ENCODE data around the gene SDK1. TPM values are rescaled to one million over a fixed set of nuclear protein-coding genes. Genes with fewer than 3 reads are reported as not detected.
"Not testable (repeated sequence)": the region's sequence is repeated elsewhere in the genome, so short reads cannot be mapped to it uniquely, and the experiment has no call there.

SDK1 gene
- total and polyA plus RNA-seq, 4 experiments from 2014 or later, result 0.06 to 0.26 TPM; not detected in 2

DNA sequence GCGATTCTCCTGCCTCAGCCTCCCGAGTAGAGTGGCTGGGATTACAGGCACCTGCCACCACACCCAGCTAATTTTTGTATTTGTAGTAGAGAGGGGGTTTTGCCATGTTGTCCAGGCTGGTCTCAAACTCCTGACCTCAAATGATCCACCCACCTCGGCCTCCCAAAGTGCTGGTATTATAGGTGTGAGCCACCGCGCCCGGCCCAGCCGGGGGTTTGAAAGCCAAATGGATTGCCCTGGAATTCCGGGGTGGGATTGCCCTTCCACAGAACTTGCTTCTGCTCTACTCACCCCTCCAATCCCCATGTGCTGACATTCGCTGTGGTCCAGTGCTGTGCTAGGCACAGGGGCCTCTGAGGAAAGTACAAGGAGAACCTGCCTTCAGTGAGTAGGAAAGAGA is 793.1 kb downstream of the SDK1 start:
- H3K4me1 Mint-ChIP-seq; H3K4me3 Mint-ChIP-seq; CTCF ChIA-PET (ENCODE audit: partially characterized antibody); H3K27ac Mint-ChIP-seq; H3K27ac ChIP-seq (ENCODE audit: low read depth, low read length); H3K27me3 ChIP-seq (ENCODE audit: insufficient read depth, low read length); H3K4me3 ChIP-seq (ENCODE audit: low read length in 2 of 2); intact Hi-C loops (cut with micrococcal nuclease); DNase-seq; H3K27me3 Mint-ChIP-seq; H3K36me3 Mint-ChIP-seq; POLR2A ChIA-PET (ENCODE audit: partially characterized antibody); H3K36me3 ChIP-seq (ENCODE audit: insufficient read depth, low read length); H3K9me3 Mint-ChIP-seq; H3K9me3 ChIP-seq (ENCODE audit: control insufficient read depth in 1 of 2, low read length in 2 of 2); H3K4me1 ChIP-seq (ENCODE audit: insufficient read depth, low read length): not testable (repeated sequence)

GRCh38 chr7:4097001-4097609 is 796.1 kb downstream of the SDK1 start:
- Mint-ChIP-seq H3K4me1 (no peaks in the 10 kb centered on the region), H3K27me3 (peaks cover 3 to 6% of the 10 kb centered on the region in 2 donors), H3K27ac (no peak overlapping the region), H3K9me3 (peaks cover 0 to 1% (median 0%) of the 10 kb centered on the region in 8 donors), H3K36me3 (no peaks in the 10 kb centered on the region), H3K4me3 (no peak overlapping the region)
- Histone ChIP-seq H3K9me3 (ENCODE audit: control insufficient read depth in 1 of 2, low read length in 2 of 2) (no peaks in the 10 kb centered on the region), H3K4me3 (ENCODE audit: low read length in 2 of 2) (no peak overlapping the region), H3K36me3 (ENCODE audit: insufficient read depth, low read length) (no peaks in the 10 kb centered on the region), H3K27ac (ENCODE audit: low read depth, low read length) (no peak overlapping the region), H3K27me3 (ENCODE audit: insufficient read depth, low read length) (no peaks in the 10 kb centered on the region), H3K4me1 (ENCODE audit: insufficient read depth, low read length) (peaks cover 7% of the 10 kb centered on the region)
- no peak for DNase-seq
- ChIA-PET POLR2A (ENCODE audit: partially characterized antibody) (no interaction called here), CTCF (ENCODE audit: partially characterized antibody) (no interaction called here)
- intact Hi-C loops (cut with micrococcal nuclease), result no loop called here

- ChIA-PET POLR2A (ENCODE audit: partially characterized antibody) (no interaction called here), CTCF (ENCODE audit: partially characterized antibody) (no interaction called here)
- DNase-seq, result no peak
- Mint-ChIP-seq H3K4me1 (no peaks in the 10 kb centered on the region), H3K4me3 (no peak overlapping the region), H3K9me3 (no peaks in the 10 kb centered on the region), H3K27me3 (peaks cover 3 to 6% of the 10 kb centered on the region in 2 donors), H3K27ac (no peak overlapping the region), H3K36me3 (no peaks in the 10 kb centered on the region)
- no peaks in the 10 kb centered on the region for H3K36me3 ChIP-seq (ENCODE audit: insufficient read depth, low read length)
- intact Hi-C loops (cut with micrococcal nuclease), result no loop called here
- no peaks in the 10 kb centered on the region for H3K27me3 ChIP-seq (ENCODE audit: insufficient read depth, low read length)
- H3K4me3 ChIP-seq (ENCODE audit: low read length in 2 of 2), result no peak overlapping the region
- H3K27ac ChIP-seq (ENCODE audit: low read depth, low read length), result no peak overlapping the region
- H3K4me1 ChIP-seq (ENCODE audit: insufficient read depth, low read length), result peaks cover 7% of the 10 kb centered on the region
- H3K9me3 ChIP-seq (ENCODE audit: control insufficient read depth in 1 of 2, low read length in 2 of 2), result no peaks in the 10 kb centered on the region
Measured at GRCh38 chr7:4098169-4098568, 797.1 kb downstream of the SDK1 start.

DNA sequence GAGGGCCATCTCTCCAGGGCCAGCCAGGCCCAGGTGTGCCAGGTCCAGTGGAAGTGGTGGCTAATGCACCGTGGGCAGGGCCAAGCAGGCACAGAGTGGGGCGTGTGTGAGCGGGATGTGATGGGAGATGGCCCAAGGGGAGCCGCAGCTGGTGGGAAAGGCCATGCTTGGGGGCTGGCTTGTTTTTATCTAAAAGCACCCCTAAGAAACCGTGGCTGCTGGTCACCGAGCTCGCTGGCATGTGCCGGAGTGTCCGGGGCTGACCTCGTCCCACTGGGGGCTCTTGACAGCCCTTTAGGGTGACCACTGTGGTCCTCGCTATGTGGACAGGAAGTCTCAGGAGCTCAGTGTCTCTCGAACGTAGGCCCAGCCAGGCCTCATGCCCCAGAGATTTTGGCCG is 798.6 kb downstream of the SDK1 start:
- Histone ChIP-seq H3K4me3 (ENCODE audit: low read length in 2 of 2) (no peak overlapping the region), H3K36me3 (ENCODE audit: insufficient read depth, low read length) (no peaks in the 10 kb centered on the region), H3K27ac (ENCODE audit: low read depth, low read length) (no peak overlapping the region), H3K4me1 (ENCODE audit: insufficient read depth, low read length) (peaks cover 7% of the 10 kb centered on the region), H3K27me3 (ENCODE audit: insufficient read depth, low read length) (no peaks in the 10 kb centered on the region), H3K9me3 (ENCODE audit: control insufficient read depth in 1 of 2, low read length in 2 of 2) (no peaks in the 10 kb centered on the region)
- no peak for DNase-seq
- Mint-ChIP-seq H3K27me3 (peaks cover 3 to 4% of the 10 kb centered on the region in 2 donors), H3K27ac (no peak overlapping the region), H3K4me3 (no peak overlapping the region), H3K4me1 (no peaks in the 10 kb centered on the region), H3K9me3 (no peaks in the 10 kb centered on the region), H3K36me3 (no peaks in the 10 kb centered on the region)
- ChIA-PET CTCF (ENCODE audit: partially characterized antibody) (no interaction called here), POLR2A (ENCODE audit: partially characterized antibody) (no interaction called here)
- intact Hi-C loops (cut with micrococcal nuclease), result no loop called here

DNA sequence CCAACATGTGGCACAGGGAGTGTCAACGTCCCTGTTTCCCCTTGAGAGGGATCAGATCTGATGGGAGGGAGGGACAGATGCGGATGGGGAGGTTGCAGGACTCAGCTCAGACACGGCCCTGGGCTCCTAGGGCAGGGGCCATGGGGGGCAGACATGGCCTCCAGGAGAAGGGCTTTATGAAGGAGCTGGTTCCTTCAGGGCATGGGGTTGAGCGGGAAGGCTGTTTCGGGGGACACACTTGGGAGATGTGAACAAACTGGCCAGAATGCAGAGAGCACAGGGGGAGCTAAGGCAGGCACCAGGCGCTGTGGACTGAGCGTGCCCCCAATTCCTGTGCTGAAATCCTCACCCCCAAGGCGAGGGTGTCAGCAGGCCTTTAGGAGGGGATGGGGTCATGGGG is 799.1 kb downstream of the SDK1 start:
- H3K27ac ChIP-seq (ENCODE audit: low read depth, low read length), result no peak overlapping the region
- H3K36me3 Mint-ChIP-seq, result no peaks in the 10 kb centered on the region

GRCh38 chr7:4100691-4101090 is 799.6 kb downstream of the SDK1 start:
- Histone ChIP-seq H3K9me3 (ENCODE audit: control insufficient read depth in 1 of 2, low read length in 2 of 2) (no peaks in the 10 kb centered on the region), H3K27ac (ENCODE audit: low read depth, low read length) (no peak overlapping the region), H3K4me3 (ENCODE audit: low read length in 2 of 2) (no peak overlapping the region), H3K27me3 (ENCODE audit: insufficient read depth, low read length) (no peaks in the 10 kb centered on the region), H3K36me3 (ENCODE audit: insufficient read depth, low read length) (no peaks in the 10 kb centered on the region), H3K4me1 (ENCODE audit: insufficient read depth, low read length) (peaks cover 7% of the 10 kb centered on the region)
- no peaks in the 10 kb centered on the region for H3K9me3 Mint-ChIP-seq
- H3K27ac Mint-ChIP-seq, result no peak overlapping the region
- H3K4me3 Mint-ChIP-seq, result no peak overlapping the region
- DNase-seq, result no peak
- H3K4me1 Mint-ChIP-seq, result no peaks in the 10 kb centered on the region
- H3K27me3 Mint-ChIP-seq, result peaks cover 3 to 4% of the 10 kb centered on the region in 2 donors
- ChIA-PET POLR2A (ENCODE audit: partially characterized antibody) (no interaction called here), CTCF (ENCODE audit: partially characterized antibody) (no interaction called here)
- intact Hi-C loops (cut with micrococcal nuclease), result no loop called here
- H3K36me3 Mint-ChIP-seq, result no peaks in the 10 kb centered on the region

More for the DNA sequence above, 799.1 kb downstream of the SDK1 start:
- Mint-ChIP-seq H3K27me3 (peaks cover 3 to 4% of the 10 kb centered on the region in 2 donors), H3K27ac (no peak overlapping the region), H3K4me1 (no peaks in the 10 kb centered on the region), H3K9me3 (no peaks in the 10 kb centered on the region), H3K4me3 (no peak overlapping the region)
- CTCF ChIA-PET (ENCODE audit: partially characterized antibody), result no interaction called here
- H3K36me3 ChIP-seq (ENCODE audit: insufficient read depth, low read length), result no peaks in the 10 kb centered on the region
- no peak overlapping the region for H3K4me3 ChIP-seq (ENCODE audit: low read length in 2 of 2)
- no peaks in the 10 kb centered on the region for H3K9me3 ChIP-seq (ENCODE audit: control insufficient read depth in 1 of 2, low read length in 2 of 2)
- H3K27me3 ChIP-seq (ENCODE audit: insufficient read depth, low read length), result no peaks in the 10 kb centered on the region
- POLR2A ChIA-PET (ENCODE audit: partially characterized antibody), result no interaction called here
- DNase-seq, result no peak
- intact Hi-C loops (cut with micrococcal nuclease), result no loop called here
- H3K4me1 ChIP-seq (ENCODE audit: insufficient read depth, low read length), result peaks cover 7% of the 10 kb centered on the region

GRCh38 chr7:4102231-4102841 is 801.3 kb downstream of the SDK1 start:
- intact Hi-C loops (cut with micrococcal nuclease), result no loop called here
- H3K36me3 Mint-ChIP-seq, result no peaks in the 10 kb centered on the region
- no peaks in the 10 kb centered on the region for H3K4me1 Mint-ChIP-seq
- peaks cover 2 to 3% of the 10 kb centered on the region in 2 donors for H3K27me3 Mint-ChIP-seq
- no peaks in the 10 kb centered on the region for H3K36me3 ChIP-seq (ENCODE audit: insufficient read depth, low read length)
- no peak overlapping the region for H3K4me3 ChIP-seq (ENCODE audit: low read length in 2 of 2)
- no peaks in the 10 kb centered on the region for H3K9me3 Mint-ChIP-seq
- ChIA-PET POLR2A (ENCODE audit: partially characterized antibody) (no interaction called here), CTCF (ENCODE audit: partially characterized antibody) (interaction anchor here (0.7 kb wide), 1 partner anchor 99 kb away, joined by 4 read pairs; no protein-coding TSS in a partner anchor)
- no peak overlapping the region for H3K27ac ChIP-seq (ENCODE audit: low read depth, low read length)
- no peak overlapping the region for H3K4me3 Mint-ChIP-seq
- DNase-seq, result no peak
- no peak overlapping the region for H3K27ac Mint-ChIP-seq
- H3K27me3 ChIP-seq (ENCODE audit: insufficient read depth, low read length), result no peaks in the 10 kb centered on the region
- no peaks in the 10 kb centered on the region for H3K9me3 ChIP-seq (ENCODE audit: control insufficient read depth in 1 of 2, low read length in 2 of 2)
- H3K4me1 ChIP-seq (ENCODE audit: insufficient read depth, low read length), result peaks cover 7% of the 10 kb centered on the region

Measured in CD4-positive, alpha-beta memory T cell (primary cell).